Myocyte (in vitro differentiated cells): ENCODE measurements around the gene ITGB1BP1. TPM values are rescaled to one million over a fixed set of nuclear protein-coding genes. Genes with fewer than 3 reads are reported as not detected.

Source experiments
- DNase-seq: peaks from one replicate; pipeline ENCODE4 v3.0.0-alpha.2; 2012; ENCODE audit warnings: low read depth
- total RNA-seq: library from RNA; depleted of rRNA; stranded (reverse); fragments of >200 nt; gene quantifications from 2 replicates; pipeline ENCODE4 v1.2.3, GENCODE V29; 2014

The ITGB1BP1 gene
- total RNA-seq, 1 donor from 2014 or later, result 45.9 TPM

DNA sequence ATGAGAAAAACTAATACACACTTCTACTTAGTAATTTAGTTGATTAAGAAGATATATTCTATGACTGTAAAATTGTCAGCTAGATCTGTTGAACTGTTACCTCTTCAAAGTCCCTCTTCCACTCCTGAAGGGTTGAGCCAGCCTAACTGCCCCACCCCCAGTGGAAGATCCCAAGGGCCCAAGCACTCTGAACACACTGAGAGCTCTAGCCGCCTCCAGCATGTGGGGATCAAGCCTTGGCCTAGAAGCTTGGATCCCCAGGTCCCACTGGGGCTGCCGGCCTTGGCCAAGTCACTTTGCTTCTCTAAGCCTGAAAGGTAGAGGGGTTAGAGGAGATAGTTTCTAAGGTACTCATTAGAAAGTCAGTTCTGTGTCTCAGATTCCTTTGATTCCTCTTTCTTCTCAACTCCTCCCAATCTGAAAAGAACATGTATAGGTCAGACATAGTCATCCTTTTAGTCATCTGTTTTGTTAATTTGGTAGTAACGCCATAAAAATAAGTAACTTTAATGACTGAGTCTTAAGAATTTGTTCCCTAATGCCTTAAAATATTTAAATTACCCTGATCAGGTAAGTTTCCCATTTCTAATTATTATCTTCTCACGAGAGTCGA, 5.7 kb upstream of the ITGB1BP1 start:
- DNase-seq, result no peak

DNA sequence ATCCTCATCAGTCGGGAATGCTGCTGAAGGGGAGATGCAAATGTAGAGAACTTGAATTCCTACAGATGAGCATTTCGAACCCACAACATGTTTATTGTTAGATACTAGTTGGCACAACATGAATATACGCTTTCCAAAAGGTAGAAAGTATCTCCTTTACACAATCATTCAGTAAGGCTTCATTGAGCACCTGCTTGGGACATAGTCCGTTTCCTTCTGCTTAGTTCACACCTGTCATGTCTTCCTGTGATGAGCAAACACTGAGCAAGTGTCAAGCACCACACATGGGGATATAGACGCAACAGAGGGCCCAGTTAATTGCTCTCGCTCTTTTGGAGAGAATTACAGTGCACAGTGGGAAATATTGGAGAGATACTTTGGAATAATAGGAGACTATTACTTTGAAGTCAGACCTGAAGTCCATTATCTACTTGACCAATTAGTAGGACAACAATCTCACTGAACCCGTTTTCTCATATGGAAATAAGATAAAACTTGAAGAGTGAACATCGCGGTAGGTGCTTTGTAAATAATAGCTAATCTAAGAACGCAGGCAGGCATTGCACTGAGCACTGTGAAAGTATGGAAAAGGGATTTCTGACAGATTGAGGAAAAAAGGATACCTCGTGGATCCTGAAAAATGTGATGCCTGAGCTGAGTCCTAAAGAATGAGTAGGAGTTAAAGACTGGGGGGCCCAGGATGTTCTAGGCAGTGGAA, 1.3 kb upstream of the ITGB1BP1 start:
- no peak for DNase-seq

DNA sequence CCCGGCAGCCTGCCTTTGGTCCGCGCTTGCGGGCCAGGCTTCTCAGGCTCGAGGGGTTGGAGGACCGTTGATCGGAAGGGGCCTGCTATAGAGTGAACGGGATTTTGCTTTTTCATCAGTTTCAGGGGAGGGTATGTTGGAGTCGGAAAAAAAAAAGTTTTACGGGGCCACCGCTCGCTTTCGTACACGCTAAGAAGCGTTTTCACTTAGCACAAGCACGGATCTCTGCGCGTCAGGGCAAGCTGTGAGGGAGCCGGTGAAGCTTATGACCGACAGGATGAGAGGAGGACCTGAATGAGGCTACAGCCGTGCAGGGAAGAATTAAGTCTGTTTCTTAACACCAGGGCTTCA, 569 bp upstream of the ITGB1BP1 start:
- DNase-seq, result no peak

DNA sequence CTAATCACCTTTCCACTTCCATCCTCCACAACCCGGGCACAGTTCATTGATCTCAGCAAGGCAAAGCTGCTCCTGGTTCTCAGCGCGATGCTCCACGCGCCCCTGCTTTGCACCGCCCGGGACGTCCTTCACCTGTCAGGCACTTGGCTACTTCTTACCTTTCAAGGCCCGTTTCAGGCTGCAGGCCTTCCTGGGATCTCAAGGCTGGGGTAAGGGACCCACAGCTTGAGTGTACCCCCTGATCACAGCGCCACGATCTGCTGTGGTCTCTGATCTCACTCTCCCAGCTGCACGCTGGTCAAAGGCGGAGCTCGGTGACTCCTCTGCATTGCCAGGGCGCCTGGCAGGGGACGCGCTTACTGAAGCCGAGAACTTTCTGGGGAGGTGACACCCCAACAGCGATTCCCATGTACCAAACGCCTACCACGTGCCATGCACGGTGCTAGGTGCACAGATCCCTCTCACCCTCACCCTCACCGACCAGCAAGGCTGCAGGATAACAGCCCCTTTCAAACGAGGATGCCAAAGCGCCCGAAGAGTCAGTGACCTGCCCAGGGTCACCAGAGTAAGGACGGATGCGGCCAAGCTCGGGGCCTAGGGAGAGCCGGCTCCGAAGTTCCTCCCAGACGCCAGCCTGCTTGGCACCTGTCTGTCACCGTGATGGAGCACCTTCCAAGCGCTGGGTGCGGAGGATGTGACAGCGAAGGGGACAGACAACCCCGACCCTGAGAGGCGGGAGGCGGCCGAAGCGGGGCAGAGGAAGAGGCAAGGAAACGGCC, 818 bp downstream of the ITGB1BP1 start:
- peak; percentile 61 for DNase-seq

DNA sequence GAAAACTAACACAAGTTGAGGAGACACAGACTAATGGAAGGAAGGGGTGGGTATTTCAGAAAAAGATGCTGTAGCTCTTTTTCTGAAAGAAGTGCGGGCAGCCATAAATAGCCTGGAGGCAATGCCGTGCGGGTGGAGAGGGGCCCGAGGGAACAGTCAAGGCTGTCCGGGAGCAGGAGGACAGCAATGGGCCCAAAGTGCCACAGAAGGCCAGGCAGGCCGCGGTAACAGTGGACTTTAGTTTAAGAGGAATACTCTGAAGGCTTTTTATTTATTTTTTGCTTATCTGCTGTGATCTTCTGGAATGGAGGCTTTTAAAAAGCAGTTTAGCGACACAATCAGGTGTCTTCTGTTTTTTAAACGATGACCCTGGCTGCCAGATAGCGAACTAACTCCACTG, 2.8 kb downstream of the ITGB1BP1 start:
- no peak for DNase-seq

DNA sequence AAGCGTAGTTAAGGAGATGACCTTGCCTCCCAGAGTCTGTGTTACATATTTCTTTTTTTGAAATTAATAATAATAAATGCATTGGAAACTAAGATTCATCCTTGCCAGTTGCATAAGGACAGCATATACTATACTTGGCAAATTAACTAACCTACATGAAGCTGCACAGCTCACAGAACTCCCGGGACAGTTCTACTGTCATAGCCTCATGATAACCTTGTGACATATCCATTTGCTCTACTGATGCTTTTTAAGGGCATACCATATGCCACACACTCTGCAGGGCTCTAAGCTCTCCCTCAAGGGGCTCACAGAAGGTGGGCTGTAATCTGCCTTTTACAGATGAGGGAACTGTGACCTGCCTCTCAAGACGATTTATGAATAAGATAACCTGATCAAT, 3.8 kb downstream of the ITGB1BP1 start:
- DNase-seq, result no peak

DNA sequence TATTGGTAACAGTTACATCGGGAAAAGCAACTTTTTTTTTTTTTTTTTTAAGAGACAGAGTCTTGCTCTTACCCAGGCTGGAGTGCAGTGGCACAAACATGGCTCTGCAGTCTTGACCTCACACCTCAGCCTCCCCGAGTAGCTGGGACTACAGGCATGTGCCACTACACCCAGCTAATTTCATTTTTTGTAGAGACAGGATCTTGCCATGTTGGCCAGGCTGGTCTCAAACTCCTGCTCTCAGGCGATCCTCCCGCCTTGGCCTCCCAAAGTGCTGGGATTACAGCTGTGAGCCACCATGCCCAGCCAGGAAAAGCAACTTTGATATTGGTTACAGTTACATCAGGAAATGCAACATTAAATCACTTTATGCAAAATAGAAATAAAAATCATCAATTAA, 4.6 kb downstream of the ITGB1BP1 start:
- DNase-seq, result no peak

DNA sequence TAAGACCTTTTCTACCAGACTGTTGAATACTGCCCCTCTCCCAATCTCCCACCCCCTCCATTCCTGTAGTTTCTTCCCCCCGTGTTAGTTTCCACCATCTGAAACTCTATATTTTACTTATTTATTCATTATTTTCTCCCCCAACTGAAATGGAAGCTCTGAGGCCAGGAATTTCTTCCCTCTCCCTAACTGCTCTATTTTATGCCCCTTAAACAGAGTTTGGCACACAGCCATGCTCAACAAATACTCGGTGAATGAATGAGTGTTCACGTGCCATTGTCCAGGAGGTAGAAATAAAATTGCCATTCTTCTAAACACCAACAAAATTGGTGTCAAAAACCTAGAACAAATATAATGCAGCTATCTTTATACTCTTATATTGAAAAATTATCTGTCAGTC, 5.6 kb downstream of the ITGB1BP1 start:
- no peak for DNase-seq

DNA sequence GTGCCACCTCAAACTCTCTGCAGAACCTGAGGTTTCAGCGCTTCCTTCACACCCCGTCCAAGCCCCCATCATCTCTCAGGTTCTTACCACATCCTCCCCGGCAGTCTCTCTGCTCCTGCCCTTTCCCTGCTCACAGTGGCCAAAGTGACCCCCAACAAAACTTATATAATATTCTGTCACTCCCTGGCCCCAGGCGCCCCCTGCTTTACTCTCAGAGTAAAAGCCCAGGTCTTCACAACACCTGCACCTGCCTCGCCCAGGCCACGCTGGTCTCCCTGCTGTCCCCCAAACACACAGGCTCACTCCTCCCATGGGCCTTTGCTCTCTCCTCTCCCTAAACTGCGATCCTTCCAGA, 6.4 kb downstream of the ITGB1BP1 start:
- no peak for DNase-seq

DNA sequence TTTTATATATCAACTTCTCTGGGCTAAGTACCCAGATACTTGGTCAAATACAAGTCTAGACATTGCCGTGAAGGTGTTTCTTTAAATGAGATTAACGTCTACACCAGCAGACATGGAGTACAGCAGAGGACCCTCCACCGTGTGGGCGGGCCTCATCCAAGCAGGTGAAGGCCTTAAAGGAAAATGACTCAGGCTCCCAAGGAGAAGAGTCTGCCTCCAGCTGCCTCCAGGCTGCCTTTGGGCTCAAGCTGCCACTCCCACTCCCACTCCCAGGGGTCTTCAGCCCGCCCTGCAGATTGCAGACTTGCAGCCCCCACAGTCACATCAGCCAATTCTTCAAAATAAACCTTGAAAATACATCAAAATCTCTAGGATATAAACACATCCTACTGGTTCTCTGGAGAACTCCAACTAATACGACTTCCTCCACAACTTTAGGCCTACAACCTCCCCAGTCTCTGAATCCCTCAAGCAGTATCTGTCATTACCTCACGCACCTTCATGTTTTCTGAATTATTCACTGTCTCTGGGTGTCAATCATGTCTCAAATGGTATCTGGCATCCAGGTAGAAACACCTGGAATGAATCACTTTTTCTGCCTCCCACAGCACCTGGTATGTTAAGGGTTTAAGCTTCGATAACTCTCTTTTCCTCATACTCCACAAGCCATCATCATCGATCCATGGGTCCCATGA, 6.9 kb downstream of the ITGB1BP1 start:
- DNase-seq, result no peak

DNA sequence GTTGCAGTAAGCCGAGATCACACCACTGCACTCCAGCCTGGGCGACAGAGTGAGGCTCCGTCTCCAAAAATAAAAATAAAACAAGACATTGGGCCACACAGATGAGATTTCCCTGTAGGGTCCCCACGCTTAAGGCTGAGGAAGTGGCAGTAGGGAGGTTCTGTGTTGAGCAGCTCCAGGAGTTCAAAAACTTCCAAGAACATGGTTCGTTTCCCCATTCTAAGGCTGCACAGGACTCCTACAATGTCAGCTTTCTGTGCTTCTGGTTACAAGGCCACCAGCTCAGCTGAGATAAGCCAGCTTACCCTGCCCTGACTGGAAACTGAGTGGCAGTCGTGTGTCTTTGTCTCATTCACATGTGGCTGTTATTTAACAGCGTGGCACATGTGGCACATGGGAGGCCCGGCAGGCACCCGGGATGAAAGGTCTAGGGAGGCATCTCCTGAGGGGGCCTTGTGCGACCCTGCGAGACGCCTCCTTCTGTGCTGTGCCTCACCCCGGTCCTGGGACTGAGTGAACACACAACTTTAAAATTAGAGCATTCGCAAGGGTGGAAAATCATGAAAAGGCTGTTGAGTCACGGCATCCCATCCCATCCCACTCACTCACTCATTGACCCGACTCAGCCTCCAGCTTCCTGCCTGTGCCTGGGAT, 7.7 kb downstream of the ITGB1BP1 start:
- DNase-seq, result no peak

DNA sequence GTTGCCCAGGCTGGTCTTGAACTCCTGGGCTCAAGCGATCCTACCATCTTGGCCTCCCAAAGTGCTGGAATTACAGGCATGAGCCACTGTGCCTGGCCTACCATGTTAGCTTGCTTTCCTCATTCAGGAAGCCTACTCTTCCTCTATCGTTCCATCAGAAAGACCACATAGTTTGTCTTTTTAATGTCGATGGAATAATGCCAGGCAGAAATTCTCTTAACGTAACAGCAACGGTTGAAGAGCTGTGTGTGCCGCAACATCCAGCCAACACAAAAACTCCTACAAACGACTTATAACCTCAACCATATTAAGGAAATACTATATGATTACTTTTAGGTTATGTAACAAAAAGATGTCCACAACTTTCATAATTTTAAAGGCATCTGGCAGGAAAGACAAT, 10.5 kb downstream of the ITGB1BP1 start:
- no peak for DNase-seq

DNA sequence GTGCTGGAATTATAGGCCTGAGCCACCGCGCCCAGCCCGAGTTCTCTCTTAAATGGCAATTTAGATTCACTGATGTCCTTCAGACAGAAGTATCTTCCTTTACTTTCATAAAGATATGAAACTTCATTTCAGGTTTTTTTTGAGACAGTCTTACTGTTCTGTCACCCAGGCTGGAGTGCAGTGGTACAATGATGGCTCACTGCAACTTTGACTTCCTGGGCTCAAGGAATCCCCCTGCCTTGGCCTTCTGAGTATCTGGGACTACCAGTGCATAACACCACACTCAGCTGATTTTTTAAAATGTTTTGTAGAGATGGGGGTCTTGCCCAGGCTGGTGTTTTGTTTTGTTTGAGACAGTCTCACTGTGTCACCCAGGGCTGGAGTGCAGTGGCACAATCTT, 13.2 kb downstream of the ITGB1BP1 start:
- DNase-seq, result no peak

DNA sequence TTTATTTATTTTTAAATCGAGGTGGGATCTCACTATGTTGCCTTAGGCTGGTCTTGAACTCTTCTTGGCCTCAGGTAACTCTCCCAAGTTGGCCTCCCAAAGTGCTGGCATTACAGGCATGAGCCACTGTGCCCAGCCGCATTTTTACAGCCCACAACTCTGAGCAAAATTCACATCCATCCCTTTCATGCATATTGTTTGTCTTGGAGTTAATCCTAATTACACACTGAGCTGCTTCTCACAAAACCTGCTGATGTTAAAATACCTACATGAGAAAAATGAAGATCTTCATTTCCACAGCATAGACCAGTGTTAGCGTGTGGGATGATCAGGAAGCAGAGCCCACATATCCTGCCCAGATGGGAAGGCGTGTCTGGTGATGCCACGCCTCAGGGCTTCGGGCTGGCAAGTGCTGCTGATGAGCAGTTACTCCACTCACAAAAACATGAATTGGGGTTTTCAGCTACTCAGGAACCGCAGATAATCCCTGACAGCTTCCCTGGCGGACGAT, 14.6 kb downstream of the ITGB1BP1 start:
- DNase-seq, result no peak

DNA sequence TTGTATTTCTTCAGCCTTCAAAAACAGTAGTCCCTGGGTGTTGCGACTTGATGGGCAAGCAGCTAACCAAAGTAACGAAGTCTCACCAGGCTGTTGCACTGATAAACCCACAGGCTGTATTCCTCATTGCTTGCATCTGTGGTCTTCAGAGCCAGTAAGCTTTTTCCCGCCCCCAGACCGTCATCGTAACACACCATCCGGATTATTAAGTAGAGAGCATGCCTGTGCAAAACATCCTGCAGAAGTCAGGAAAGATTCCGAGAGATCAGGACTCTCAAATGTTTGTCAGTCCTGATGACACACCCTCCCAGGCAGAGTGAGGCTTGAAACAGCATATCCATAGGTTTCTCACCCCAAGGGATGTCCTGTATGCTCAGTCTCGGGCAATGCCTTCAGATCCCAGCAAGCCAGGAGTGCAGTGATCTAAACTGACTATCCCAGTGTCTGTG, 15.9 kb downstream of the ITGB1BP1 start:
- DNase-seq, result no peak

DNA sequence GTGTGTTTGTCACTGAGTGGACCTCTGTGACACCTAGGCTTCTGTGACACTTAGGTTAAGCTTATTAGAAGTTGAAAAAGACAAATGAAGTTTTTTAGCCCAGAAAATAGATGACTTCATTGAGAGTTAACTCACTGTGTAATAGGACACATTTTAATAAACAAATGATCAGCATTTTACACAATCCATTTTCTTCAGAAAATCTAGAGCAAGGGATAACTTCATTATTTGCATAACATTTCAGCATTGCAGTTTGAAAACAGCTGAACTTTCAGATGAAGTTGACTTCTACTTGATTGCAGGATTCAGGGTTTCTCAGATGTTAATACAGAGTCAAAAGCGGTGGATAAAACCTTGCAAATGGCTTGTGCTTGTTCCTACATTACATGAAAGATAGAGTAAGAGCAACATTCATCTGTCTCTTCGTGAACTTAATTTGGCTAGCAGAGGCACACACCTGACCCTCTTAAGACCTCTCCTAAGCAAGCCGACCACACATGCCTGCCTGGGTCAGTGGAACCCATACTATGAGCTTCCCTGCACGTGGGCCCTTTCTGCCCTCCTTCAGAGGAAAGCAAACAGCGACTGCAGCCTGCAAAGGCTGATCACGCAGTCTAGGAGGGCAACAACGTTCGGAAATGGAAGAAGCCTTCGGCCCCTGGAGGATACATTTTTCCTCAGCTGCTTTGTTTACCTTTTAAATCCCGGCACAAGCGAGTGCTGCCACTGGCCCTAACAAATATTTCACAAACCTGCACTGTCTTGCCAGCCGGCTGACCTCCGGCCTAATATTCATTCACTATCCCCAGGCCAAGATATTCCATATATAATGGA, 16.6 kb downstream of the ITGB1BP1 start:
- no peak for DNase-seq

DNA sequence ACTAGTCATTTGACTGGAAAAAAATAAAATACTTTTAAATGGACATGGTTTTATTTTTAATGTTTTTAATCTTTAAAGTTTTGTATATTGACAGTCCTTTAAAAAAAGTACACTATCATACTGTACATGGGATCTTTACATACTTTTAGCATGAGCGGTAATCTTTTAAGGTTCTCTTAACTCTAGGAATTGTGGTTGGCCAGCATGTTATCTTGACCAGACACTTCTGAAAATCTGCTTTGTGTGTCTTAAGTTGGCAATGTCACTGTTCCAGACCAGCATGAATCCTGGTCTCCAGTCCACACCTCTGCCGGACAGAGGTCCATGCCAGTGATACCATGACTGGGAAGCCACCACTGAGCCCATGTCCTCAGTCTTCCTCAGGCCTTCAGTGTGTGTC, 17.7 kb downstream of the ITGB1BP1 start:
- no peak for DNase-seq

DNA sequence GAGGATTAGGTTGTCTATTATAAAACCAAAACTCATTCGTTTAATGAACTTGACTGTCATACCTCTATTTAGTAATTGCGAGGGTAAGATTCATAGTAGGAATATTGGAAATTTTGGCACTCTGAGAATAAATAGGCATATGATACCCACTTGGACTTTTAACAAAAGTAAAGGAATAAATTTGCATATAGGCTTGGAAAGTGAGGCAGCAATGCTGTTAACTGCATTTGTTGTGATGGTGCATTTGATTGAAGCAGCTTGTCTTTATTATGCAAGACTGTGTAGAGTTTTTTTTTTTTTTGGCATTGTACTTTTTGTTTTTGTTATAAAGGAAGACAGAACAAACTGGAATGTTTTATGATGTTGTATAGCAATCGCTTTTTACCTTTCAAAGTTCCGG, 18.9 kb downstream of the ITGB1BP1 start:
- no peak for DNase-seq

DNA sequence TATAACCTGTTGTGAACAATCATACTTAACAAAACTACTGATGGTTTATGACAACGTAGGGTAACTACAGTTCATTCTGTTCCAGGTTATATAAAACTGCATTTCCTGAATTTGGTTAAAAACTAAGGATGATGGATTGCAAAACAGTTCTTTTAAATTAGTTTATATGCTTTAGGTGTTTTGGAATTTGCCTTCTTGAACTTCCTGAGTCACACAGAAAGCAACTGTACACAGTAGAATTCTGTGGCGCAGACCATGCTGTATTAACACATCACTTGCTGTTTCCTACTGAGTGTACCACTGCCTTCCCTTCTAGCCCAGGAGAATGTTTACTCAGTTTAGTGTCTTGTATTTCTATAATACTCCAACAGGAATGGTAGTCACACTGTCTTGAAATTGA, 19.4 kb downstream of the ITGB1BP1 start:
- no peak for DNase-seq

DNA sequence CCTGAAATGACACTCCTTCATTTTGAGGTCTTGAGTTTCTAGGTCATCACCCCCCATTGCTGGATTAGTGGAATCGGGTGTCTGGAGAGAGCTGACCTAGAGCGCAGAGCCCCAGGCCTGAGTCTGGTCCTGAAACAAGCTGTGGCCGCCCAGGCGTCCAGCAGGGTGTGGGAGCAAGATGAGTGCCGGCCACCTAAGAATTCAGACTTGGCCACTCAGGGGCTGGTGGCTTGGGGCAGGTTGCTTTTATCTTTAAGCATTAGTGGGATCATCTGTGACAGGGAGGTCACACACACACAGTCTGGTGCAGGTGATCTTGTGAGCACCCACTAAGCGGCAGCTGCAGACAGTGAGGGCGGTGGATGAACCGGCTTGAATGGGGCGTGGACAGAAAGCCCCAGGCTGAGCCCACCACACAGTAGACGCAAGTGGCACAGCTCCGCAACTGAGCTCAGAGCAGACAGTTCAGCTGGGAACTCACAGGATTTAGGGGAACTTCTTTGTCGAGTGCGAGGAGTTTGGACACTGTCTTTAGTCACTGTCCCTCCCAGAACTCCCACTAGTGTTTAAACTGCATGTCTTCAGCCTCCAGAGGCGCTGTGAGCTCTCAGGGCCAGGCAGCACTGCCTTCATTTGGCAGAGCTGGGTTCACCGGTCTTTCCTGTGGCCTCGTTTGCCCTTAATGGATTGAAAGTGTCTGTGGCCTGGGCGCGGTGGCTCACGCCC, 21.5 kb downstream of the ITGB1BP1 start:
- no peak for DNase-seq
